HG02852 (cell line): ENCODE measurements around the gene FBXO2.

Source experiments
- ATAC-seq: cut with Tn5 transposase; IDR thresholded peaks from one replicate; pipeline ENCODE4 v1.9.1; 2021; ENCODE audit warnings: mild to moderate bottlenecking, moderate library complexity; ENCODE audit not compliant: unreplicated experiment

Gene FBXO2

DNA sequence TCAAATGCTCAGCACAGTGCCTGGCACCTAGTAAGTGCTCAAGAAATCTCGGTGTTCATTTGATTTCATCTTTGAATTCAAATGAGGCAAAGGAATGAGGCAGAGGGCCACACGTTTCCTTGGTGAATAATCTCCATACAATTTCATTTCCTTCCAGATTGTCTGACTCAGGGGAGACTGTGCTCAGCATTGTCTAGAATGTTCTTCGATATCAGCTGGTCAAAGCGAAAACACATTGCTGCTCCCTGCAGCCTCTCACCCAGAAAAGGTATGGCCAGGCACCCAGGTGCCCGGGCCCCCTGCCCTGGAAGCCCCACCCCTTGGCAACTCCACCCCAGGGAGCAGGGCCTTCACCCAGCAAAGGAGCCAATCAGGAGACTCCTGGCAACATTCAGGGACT, 55.8 kb downstream of the FBXO2 start:
- ATAC-seq, result no peak
